ENCODE measurements around the gene ITGA6.
"Not testable (repeated sequence)": the region's sequence is repeated elsewhere in the genome, so short reads cannot be mapped to it uniquely, and the experiment has no call there.

The ITGA6 gene

GRCh38 chr2:172545408-172546075 is 118.2 kb downstream of the ITGA6 start:
- H3K4me3 ChIP-seq (ENCODE audit: low read length) = no peak overlapping the region
- peak; percentile 82 for DNase-seq (ENCODE audit: low read depth)
- peak; percentile 22 for TF ChIP-seq CTCF (IDR thresholded peaks at IDR 0.05; ENCODE audit: insufficient read depth, low read depth, low read length, missing control alignments)

- no peak overlapping the region for H3K4me3 ChIP-seq (ENCODE audit: low read length)
- TF ChIP-seq CTCF (IDR thresholded peaks at IDR 0.05; ENCODE audit: insufficient read depth, low read depth, low read length, missing control alignments) = no peak
- DNase-seq (ENCODE audit: low read depth) = no peak
These were observed 121.7 kb downstream of the ITGA6 start for GRCh38 chr2:172549131-172549530.

- not testable (repeated sequence) for H3K4me3 ChIP-seq (ENCODE audit: low read length); DNase-seq (ENCODE audit: low read depth)
These were observed 122.4 kb downstream of the ITGA6 start for GRCh38 chr2:172549802-172550201.

GRCh38 chr2:172550419-172550818 is 123.0 kb downstream of the ITGA6 start:
- no peak for TF ChIP-seq CTCF (IDR thresholded peaks at IDR 0.05; ENCODE audit: insufficient read depth, low read depth, low read length, missing control alignments)
- no peak overlapping the region for H3K4me3 ChIP-seq (ENCODE audit: low read length)
- DNase-seq (ENCODE audit: low read depth) = no peak

GRCh38 chr2:172551271-172551670 is 123.9 kb downstream of the ITGA6 start:
- H3K4me3 ChIP-seq (ENCODE audit: low read length) = no peak overlapping the region
- no peak for TF ChIP-seq CTCF (IDR thresholded peaks at IDR 0.05; ENCODE audit: insufficient read depth, low read depth, low read length, missing control alignments)
- no peak for DNase-seq (ENCODE audit: low read depth)

GRCh38 chr2:172552547-172553291 is 125.3 kb downstream of the ITGA6 start:
- no peak overlapping the region for H3K4me3 ChIP-seq (ENCODE audit: low read length)
- peak; percentile 66 for DNase-seq (ENCODE audit: low read depth)
- TF ChIP-seq CTCF (IDR thresholded peaks at IDR 0.05; ENCODE audit: insufficient read depth, low read depth, low read length, missing control alignments) = no peak

GRCh38 chr2:172554352-172555271 is 127.2 kb downstream of the ITGA6 start:
- no peak for TF ChIP-seq CTCF (IDR thresholded peaks at IDR 0.05; ENCODE audit: insufficient read depth, low read depth, low read length, missing control alignments)
- peak overlapping the region; percentile 75 for H3K4me3 ChIP-seq (ENCODE audit: low read length)
- DNase-seq (ENCODE audit: low read depth) = no peak
